C4-2B (cell line): ENCODE results near the gene SPINK4.
A peak's percentile ranks its signal among the peaks of the same experiment; 100 is the strongest.

ENCODE experiments used
- H3K27ac ChIP-seq: fragments of 450-650 bp; 2 replicates; pipeline ENCODE4 v1.5.1; 2017
- CTCF ChIP-seq: fragments of 450-650 bp; conservative IDR thresholded peaks from 2 replicates; pipeline ENCODE4 v1.5.1; 2017; ENCODE audit warnings: mild to moderate bottlenecking
- ZFX ChIP-seq: fragments of 450-650 bp; IDR thresholded peaks from 2 replicates; pipeline ENCODE4 v1.6.1; 2017

The SPINK4 gene

GRCh38 chr9:33291901-33292300, 51.9 kb downstream of the SPINK4 start:
- TF ChIP-seq ZFX, result no peak
- no peak for TF ChIP-seq CTCF
- peak overlapping the region; percentile 95 for H3K27ac ChIP-seq

GRCh38 chr9:33293782-33294181, 53.8 kb downstream of the SPINK4 start:
- TF ChIP-seq CTCF (no peak), ZFX (no peak)
- no peak overlapping the region for H3K27ac ChIP-seq

- TF ChIP-seq ZFX, result no peak
- no peak for TF ChIP-seq CTCF
- H3K27ac ChIP-seq, result no peak overlapping the region
These were observed 54.9 kb downstream of the SPINK4 start for GRCh38 chr9:33294670-33295432.

GRCh38 chr9:33295571-33295970, 55.6 kb downstream of the SPINK4 start:
- no peak for TF ChIP-seq CTCF
- TF ChIP-seq ZFX, result no peak
- no peak overlapping the region for H3K27ac ChIP-seq

- H3K27ac ChIP-seq, result no peak overlapping the region
- TF ChIP-seq ZFX, result no peak
- TF ChIP-seq CTCF, result no peak
These were observed 57.5 kb downstream of the SPINK4 start for GRCh38 chr9:33297432-33297831.
